ENCODE data around the gene MS4A15. TPM values are rescaled to one million over a fixed set of nuclear protein-coding genes. Genes with fewer than 3 reads are reported as not detected.

Gene MS4A15
- total RNA-seq, 3 donors from 2014 or later, result not detected

DNA sequence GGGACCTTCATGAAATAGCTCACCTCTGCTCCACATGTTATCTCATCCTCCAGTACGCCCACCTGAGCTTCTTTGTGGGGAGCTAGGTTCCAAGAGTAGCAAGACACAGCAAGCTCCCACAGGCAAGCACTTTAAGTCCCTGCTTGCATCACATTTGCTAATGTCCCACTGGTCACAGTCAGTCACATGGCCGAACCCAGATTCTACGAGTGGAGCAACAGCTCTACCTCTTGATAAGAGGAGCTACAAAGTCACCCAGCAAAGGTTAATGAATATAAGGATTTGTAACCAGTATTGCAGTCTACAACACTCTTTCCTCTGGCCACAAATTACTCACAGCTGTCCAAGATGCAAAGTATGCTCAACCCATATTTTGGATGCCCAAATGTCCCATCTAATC lies 15.2 kb upstream of the MS4A15 start:
- Histone ChIP-seq H3K36me3 (no peaks in the 10 kb centered on the region), H3K9me3 (no peaks in the 10 kb centered on the region), H3K27me3 (peaks cover 0 to 5% of the 10 kb centered on the region in 2 donors), H3K4me1 (no peaks in the 10 kb centered on the region), H3K27ac (no peak overlapping the region), H3K4me3 (no peak overlapping the region)
- intact Hi-C loops (cut with DNase I; ENCODE audit: low total_unique reads), result no loop called here
- DNase-seq (ENCODE audit: low spot score in 2 of 2), result no peak
- TF ChIP-seq POLR2AphosphoS5 (IDR thresholded peaks at IDR 0.05) (no peak), POLR2A (IDR thresholded peaks at IDR 0.05) (no peak)
- TF ChIP-seq, protein P1, sequence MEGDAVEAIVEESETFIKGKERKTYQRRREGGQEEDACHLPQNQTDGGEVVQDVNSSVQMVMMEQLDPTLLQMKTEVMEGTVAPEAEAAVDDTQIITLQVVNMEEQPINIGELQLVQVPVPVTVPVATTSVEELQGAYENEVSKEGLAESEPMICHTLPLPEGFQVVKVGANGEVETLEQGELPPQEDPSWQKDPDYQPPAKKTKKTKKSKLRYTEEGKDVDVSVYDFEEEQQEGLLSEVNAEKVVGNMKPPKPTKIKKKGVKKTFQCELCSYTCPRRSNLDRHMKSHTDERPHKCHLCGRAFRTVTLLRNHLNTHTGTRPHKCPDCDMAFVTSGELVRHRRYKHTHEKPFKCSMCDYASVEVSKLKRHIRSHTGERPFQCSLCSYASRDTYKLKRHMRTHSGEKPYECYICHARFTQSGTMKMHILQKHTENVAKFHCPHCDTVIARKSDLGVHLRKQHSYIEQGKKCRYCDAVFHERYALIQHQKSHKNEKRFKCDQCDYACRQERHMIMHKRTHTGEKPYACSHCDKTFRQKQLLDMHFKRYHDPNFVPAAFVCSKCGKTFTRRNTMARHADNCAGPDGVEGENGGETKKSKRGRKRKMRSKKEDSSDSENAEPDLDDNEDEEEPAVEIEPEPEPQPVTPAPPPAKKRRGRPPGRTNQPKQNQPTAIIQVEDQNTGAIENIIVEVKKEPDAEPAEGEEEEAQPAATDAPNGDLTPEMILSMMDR (IDR thresholded peaks at IDR 0.05), result no peak

DNA sequence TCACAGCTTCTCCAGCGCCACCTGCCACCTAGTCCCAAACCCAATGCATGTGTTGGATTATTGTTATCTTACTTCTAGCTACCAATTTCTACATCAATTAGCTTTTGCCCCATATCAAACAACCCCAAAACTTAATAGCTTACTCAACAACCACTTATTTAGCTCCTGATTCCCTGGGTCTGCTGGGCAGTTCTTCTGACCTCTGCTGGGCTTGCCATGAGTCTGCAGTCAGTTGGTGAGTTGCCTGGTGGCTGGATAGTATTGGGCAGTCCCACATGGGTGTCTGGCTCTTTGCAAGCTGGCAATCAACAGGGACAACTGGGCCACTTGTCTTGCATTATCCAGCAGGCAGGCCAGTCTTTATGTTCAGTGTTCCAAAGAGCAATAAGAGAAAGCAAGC lies 13.6 kb upstream of the MS4A15 start:
- H3K4me1 ChIP-seq, result no peaks in the 10 kb centered on the region

DNA sequence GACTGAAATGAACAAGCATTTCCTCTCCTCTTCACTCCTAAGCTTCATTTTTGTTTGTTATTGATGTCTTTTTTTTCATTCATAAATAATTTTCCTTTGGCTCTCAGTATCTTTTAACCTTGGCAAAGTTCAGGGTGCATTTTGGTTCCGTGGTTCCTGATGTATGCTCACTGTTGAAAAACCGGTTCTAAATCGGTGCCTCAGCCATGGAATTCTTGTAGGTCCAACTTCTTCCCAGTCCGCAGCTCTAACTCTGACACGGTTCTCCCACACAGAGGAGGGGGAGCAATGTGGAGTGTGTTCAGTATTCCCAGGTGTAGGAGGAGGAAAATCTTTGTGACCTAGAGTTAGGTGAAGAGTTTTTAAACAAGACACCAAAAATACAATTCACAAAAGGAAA lies 12.6 kb upstream of the MS4A15 start:
- H3K36me3 ChIP-seq, result no peaks in the 10 kb centered on the region
- H3K27ac ChIP-seq, result no peak overlapping the region
- no peaks in the 10 kb centered on the region for H3K4me1 ChIP-seq
- TF ChIP-seq, protein P1 (IDR thresholded peaks at IDR 0.05), result no peak
- TF ChIP-seq POLR2A (IDR thresholded peaks at IDR 0.05) (no peak), POLR2AphosphoS5 (IDR thresholded peaks at IDR 0.05) (no peak)
- no peak overlapping the region for H3K4me3 ChIP-seq
- intact Hi-C loops (cut with DNase I; ENCODE audit: low total_unique reads), result no loop called here
- peaks cover 0 to 3% of the 10 kb centered on the region in 2 donors for H3K27me3 ChIP-seq
- H3K9me3 ChIP-seq, result no peaks in the 10 kb centered on the region
- DNase-seq (ENCODE audit: low spot score in 2 of 2), result no peak

More for the DNA sequence above, 13.6 kb upstream of the MS4A15 start:
- intact Hi-C loops (cut with DNase I; ENCODE audit: low total_unique reads), result no loop called here
- Histone ChIP-seq H3K4me3 (no peak overlapping the region), H3K36me3 (no peaks in the 10 kb centered on the region), H3K27me3 (peaks cover 0 to 5% of the 10 kb centered on the region in 2 donors), H3K9me3 (no peaks in the 10 kb centered on the region), H3K27ac (no peak overlapping the region)
- TF ChIP-seq POLR2A (IDR thresholded peaks at IDR 0.05), result no peak
- TF ChIP-seq POLR2AphosphoS5 (IDR thresholded peaks at IDR 0.05), result no peak
- TF ChIP-seq, protein P1 (IDR thresholded peaks at IDR 0.05), result no peak
- DNase-seq (ENCODE audit: low spot score in 2 of 2), result no peak

DNA sequence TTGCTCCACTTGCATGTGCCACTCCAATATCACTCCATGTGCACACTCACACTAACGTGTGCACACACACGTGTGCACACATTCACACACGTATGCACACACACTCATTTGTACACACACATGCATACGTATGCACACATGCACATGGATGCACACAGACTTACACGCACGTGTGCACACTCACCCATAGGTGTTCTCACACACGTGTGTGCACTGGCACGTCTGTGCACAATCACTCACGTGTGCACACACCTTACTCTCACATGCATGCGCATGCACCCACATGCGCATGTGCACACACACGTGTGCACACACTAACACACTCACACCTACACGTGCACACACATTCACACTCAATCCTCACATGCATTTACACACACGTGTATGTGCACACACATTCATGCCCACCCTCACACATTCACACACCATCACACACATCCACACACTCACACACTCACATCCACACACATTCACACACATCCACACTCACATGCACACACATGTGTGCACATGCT lies 9.3 kb upstream of the MS4A15 start:
- no peak for TF ChIP-seq POLR2AphosphoS5 (IDR thresholded peaks at IDR 0.05)
- no peak for TF ChIP-seq POLR2A (IDR thresholded peaks at IDR 0.05)
- TF ChIP-seq, protein P1 (IDR thresholded peaks at IDR 0.05), result no peak
- no peak for DNase-seq (ENCODE audit: low spot score in 2 of 2)
- Histone ChIP-seq H3K36me3 (no peaks in the 10 kb centered on the region), H3K9me3 (no peaks in the 10 kb centered on the region), H3K27me3 (no peaks in the 10 kb centered on the region), H3K4me1 (no peaks in the 10 kb centered on the region), H3K27ac (no peak overlapping the region), H3K4me3 (no peak overlapping the region)
- intact Hi-C loops (cut with DNase I; ENCODE audit: low total_unique reads), result no loop called here

DNA sequence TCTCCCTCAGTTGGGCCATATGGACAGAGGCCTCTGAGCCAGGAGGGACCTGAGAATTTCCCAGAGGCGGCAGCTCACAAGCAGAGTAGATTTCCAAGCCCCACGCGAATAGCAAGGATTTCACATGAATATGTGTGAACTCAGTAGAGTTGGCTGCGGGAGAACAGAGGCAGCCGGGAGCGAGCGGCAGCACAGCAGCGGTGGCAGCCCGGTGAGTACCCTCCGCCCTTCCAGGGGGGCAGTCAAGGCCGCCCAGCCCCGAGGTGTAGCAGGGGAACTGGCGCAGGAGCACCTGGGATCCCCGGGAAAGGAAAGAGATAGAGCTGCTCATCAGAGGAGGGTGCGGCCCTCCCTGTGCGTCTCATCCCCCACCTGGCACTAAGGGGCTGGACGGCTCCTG lies 8.4 kb upstream of the MS4A15 start:
- no peaks in the 10 kb centered on the region for H3K4me1 ChIP-seq
- no peak for DNase-seq (ENCODE audit: low spot score in 2 of 2)
- intact Hi-C loops (cut with DNase I; ENCODE audit: low total_unique reads), result no loop called here
- no peaks in the 10 kb centered on the region for H3K27me3 ChIP-seq
- no peak overlapping the region for H3K4me3 ChIP-seq
- TF ChIP-seq POLR2AphosphoS5 (IDR thresholded peaks at IDR 0.05) (no peak), POLR2A (IDR thresholded peaks at IDR 0.05) (no peak)
- TF ChIP-seq, protein P1 (IDR thresholded peaks at IDR 0.05), result no peak
- no peak overlapping the region for H3K27ac ChIP-seq
- no peaks in the 10 kb centered on the region for H3K36me3 ChIP-seq
- H3K9me3 ChIP-seq, result no peaks in the 10 kb centered on the region
